Stimulated activated CD4-positive, alpha-beta T cell treated with anti-CD3 and anti-CD28 coated beads, Interleukin-15, amount 100 ng/mL, for 24 hours (primary cell): Measurements from ENCODE around the gene NRIP1.
"Not testable (repeated sequence)": the region's sequence is repeated elsewhere in the genome, so short reads cannot be mapped to it uniquely, and the experiment has no call there.

Source experiments
- DNase-seq: peaks from one replicate; pipeline ENCODE4 v3.0.0-alpha.2; 2020

The NRIP1 gene

DNA sequence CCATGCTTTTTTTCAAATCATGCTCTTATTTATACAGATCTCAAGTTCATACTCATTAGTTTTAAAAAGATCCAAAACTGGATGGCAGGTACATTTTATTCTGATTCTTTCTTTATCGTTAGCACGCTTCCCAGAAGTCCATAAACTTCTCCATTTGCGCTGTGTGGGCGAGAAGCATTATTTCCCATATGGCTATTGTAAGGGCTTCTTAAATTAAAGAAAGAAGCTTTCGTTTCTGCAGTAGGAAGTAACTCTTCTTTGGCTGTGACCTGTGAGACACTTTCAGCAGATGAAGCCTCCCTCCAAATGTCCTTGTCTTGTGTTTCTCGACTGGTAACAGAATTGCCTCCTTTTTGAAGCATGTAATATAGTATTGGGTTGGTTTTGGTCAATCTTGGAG, 100.2 kb downstream of the NRIP1 start:
- no peak for DNase-seq

DNA sequence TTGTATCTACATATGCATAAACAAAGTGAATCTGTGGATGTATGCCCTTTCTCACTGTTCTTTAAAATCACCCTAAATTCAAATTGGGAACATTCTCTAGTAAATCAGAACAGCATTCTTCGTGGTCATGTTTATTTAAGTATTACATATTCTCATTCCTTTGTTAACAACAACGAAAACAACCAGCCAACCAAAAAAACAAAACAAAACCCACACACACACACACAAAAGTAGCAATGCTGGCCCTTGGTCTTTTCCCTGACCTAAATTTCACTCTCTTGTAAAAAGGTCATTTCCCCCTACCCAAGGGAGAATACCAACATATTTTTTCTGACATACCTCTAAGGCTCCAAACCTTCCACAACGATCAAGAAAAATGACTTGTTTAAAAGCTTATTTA, 102.6 kb downstream of the NRIP1 start:
- DNase-seq: no peak

DNA sequence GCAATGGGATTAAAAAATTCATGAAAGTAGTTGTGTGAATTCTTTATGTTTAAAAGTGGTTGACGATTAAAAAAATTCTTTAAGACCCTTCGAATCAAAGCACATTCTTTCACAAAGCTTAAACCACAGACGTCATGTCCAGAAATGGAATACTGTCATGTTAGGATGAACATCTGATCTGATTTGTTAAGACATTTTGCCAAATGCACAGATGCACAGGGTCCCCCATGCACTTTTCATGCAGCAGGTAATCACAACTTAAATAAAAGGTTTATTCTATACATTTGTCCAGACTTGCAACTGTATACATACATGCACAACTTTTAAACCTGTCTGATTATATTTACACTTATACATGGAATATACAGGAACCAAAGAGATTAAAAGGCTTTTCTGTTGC, 103.3 kb downstream of the NRIP1 start:
- no peak for DNase-seq

DNA sequence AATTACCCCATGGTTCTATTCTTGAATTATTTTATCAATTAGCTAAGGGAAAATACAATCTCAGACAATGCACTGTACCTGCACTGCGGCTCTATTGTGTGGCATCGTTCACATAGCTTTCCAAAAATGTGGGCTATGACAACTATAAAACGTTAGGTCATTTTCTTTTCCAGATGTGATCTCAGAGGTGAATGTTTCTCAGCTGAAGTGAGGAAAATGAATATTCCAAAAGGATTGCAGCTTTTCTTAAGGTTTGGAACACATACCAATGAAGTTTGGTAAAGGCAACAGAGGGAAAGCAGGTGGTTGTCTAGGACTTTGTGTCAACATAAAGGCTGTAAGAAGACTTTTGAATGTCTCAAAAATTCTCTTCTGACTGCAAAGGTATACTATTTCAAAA, 105.5 kb downstream of the NRIP1 start:
- DNase-seq: no peak

DNA sequence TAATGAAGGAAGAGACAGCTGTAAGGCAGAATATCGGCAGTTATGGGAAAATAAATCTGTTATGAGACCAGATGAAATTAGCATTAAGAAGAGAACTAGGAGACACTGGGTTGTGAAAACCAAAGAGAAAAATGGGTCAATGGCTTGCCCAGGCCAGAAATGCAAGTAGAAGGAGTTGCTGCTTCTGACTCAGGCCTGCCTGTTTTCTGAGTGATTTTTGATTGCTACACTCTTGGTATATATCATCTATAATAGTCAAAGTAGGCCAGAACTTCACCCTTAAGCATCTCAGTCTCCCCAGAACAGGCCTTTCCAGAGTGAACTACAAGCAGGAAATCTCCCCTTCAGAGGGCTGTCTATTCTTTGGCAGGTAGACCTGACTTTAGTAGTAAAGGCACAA, 107.0 kb downstream of the NRIP1 start:
- no peak for DNase-seq

DNA sequence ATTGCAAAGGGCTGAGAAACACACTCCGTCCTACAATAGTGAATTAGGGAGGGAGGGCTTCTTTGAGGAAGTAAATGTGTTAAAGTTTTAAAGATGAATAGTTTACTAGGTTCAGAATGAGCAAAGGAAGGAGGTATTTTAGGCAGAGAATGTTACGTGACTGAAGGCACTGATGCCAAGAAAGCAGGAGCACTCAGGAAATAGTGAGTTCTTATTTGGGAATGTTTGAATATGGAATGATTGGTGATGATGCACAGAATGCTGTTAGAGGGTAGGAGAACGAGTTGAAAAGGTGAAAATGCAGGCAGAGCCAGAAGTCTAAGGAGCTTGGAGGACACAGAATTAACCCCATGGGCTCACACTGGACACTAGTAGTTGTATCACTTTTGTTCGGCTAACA, 108.0 kb downstream of the NRIP1 start:
- no peak for DNase-seq

DNA sequence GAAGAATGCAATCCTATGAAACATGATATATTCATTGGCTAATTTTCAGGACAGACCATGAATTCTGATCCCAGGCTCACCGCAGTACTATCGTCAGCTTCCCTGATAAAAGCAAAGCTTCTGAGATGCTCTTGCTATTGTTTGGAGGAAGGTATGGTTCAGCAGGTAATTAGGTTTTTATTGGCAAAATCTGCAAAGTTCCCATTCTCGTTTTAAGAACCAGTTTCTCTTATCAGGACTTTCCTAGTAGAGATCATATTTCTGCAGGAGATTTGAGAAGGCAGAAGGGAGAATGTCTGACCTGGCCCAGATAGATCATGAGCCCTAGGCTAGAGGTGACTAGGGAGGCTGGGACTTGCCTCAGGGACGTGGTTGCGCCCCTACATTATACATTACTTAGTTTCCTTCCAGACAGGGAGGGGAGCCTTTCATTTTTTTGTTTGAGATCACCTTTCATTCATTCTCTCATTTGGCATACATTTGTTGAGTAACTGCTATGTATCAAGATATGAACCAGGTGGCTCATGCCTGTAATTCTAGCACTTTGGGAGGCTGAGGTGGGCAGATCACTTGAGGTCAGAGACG, 108.8 kb downstream of the NRIP1 start:
- DNase-seq: no peak

DNA sequence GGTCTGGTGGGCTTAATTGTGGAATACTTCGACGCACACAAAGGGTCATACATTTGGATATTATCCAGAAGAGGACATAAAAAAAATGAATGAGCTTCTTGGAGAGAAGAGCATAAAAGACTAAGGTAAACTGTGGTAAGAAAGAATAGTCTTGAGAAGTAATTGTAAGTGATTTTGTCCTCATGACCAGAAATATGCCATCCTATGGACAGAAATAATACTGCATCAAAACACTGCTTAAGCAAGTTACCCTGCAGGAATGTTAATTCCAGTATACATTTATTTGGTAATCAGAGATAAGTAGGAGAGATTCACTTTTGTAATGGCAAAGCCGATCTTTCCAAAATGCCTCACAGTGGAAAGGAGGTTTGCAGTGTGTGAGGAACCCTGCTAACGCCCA, 111.9 kb downstream of the NRIP1 start:
- DNase-seq: no peak

DNA sequence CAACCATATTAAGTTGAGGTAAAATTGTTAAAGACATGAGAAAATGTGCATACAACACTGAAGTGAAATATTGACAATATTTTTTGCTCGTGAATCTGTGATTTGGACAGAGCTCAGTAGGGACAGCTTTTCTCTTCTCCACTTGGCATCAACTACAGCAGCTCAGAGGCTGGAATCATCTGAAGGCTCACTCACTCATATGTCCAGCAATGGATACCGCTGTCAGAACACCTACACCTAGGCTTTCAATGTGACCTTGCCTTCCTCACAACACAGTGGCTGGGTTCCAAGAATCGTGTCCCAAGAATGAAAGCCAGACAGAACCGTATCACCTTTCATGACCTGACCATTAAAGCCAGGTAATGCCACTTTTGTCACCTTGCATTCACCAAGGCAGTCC, 115.2 kb downstream of the NRIP1 start:
- DNase-seq: no peak

DNA sequence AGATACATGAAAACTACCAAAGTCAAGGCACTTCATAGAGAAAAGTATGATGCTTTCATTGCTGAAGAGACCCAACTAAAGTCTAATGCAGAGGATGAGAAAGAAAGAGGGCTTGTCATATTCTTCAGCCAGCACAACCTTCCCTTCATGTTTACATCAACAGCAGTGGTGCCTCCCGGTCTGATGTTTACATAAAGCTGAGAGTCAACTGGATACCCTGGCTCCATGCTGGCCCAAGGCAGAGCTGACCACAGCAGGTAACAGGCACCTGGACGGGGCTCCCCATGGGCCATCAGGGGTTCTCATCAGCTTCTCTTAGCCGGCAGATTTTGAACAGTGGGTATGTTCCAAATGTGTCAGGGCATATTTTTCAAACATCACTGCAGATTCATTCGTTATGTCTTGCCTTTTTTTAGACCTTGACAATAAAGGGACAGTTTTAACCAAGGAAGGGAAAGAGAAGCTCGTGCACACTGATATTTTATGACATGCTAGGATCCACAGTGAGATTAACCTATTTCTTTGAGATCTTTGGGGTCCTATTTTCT, 117.1 kb downstream of the NRIP1 start:
- no peak for DNase-seq

DNA sequence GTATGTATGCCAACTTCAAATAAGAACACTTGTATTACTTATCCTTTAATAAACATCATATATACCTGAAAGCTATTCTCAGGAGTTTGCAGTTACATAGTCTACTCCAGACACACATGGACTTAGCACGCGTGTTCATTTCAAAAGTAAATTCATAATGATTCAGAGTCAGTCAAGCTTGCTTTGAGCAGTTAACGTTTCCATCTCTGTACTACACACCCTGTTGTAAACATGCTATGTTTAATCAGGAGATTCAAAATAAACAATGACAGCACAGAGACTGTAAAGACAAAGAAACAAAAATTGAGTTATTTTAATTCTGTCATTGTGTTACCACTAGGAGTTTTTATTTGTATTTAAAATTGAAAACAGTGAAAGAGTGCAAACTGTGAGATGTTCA, 119.6 kb downstream of the NRIP1 start:
- DNase-seq: no peak

DNA sequence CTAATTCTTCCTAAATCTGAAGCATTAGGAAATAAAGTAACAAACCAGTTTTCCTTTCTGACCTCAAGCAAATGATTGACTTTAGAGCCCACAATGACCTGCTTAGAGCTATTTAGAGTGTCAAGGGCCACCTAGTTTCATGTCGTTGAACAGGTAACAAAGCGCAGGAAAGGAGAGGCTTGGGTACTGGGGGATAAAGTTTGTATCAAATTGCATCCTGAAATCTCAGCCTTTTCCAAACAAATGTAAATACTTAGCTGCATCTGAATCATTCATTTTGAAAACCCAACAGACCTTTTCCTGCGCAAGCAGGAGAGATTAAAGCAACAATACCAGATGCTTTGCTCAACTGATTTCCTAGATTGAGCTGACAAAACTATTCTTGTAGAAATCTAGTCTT, 121.2 kb downstream of the NRIP1 start:
- DNase-seq: no peak

DNA sequence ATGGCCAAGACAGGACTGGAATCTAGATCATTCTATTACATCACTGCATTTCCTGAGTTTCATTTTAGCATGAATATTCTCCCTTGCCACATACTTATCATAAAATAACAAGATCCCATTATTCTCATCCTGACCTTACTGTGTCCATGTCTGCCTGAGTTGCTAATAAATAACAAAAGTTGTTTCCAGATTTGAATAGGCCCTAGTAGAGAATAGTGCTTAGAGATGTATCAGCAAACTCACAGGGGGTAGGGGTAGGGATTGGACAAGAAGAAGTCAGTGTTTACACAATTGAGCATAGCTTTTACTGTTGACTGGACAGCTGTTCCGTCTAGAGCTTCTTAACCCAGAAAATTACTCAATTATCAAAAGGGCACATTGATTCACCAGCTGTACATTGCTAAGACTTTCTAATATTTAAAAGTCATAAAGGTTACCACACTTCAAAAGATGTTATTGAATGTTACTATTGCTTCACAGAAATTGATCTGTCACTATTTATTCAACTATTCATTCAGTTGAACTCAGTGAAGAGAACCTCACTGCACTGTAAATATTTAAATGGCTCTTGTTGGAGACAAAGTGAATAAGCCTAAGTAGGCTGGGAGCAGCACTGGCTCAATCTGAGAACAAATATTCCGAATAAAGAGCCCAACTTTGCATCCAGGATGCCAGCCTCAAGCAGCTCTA, 121.9 kb downstream of the NRIP1 start:
- no peak for DNase-seq

DNA sequence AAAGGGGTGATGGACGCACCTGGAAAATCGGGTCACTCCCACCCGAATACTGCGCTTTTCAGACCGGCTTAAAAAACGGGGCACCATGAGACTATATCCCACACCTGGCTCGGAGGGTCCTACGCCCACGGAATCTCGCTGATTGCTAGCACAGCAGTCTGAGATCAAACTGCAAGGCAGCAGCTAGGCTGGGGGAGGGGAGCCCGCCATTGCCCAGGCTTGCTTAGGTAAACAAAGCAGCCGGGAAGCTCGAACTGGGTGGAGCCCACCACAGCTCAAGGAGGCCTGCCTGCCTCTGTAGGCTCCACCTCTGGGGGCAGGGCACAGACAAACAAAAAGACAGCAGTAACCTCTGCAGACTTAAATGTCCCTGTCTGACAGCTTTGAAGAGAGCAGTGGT, 137.5 kb downstream of the NRIP1 start:
- DNase-seq: not testable (repeated sequence)

DNA sequence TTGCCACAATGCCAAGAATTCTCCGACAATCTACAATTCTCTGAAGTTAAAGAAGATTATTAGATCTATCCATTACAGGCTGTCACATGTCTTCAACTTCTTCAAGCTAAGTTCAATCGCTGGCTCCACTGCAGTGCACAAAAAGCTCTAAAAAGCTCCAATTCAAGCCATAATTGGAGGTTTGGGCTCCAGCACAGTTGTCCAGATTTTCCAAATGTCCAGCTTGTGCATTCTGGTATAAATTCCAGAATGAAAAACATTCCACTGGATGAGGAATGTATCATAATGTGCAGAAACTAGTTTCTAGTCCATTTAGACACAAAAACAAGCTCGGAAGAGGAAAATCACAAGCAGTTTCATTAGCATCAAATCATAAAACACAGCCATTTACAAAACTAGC, 138.6 kb downstream of the NRIP1 start:
- no peak for DNase-seq

DNA sequence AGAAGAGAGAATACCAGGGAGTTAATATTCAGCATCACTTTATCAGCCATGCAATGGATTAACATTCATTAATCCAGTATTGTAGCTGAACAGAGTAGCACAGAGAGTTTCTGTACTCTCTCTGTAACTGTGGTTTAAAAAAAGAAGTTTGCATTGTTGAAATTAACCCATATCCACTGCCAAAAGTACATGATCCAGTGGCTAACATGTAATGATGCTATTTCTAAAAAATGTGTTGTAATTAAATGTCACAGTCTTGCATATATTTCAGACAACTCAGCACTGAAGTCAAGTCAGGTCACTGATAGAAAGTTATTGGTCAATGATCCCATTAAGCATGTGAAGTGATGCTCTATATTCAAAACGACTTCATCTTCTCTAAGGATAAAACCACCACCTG, 141.3 kb downstream of the NRIP1 start:
- DNase-seq: no peak

DNA sequence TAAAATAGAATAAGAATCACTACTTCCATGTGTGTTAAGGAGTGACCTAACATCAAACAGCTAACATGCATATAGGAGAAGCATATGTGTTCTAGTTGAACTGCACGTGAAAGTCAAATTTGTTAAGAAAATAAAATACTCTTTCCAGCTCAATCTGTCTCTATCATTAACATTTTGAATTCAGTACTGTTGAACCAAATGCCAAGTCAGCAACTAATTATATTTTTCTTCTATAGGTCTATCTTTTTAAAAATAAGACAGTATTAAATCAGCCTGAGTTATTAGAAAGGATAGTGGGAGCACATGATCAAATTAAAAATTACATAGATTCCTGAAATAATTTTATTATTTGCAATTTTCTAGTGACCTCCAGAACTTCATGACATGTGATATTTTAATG, 141.8 kb downstream of the NRIP1 start:
- DNase-seq: no peak

DNA sequence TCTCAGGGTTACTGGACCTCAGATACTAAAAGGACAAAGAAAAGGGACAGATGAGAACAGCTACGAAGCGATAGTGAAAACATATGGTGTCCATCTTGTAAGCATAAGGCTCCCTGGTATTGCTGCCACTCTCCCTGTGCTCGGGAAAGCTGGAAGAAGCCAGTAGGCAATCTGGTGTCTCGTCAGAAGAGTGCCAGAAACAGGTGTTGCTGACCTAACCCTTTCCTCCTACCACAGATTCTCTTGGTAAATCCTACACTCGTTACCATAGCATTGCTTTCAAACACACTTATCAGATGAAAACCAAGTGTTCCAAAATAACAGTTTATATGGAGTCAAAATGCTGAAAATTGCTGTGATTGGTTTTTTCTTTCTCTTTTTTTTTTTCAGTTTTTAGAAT, 146.3 kb downstream of the NRIP1 start:
- DNase-seq: no peak

DNA sequence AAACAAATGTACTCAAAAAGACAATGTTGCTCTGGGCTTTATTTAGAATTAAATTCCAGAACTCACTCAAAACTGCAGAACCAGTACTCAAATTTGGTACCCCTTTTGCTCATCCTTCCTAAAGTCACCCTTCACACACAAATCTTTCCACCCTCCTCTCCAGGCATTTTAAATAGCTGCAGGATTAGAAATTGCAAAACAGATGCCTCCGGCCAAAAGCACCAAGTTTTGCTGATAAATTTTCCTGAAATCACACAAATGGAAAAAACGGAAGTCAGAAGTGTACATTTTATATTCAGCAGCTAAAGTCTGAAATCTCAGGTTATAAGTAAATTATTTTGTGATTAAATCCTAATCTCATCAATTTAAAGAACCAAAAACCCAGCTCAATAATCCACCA, 147.0 kb downstream of the NRIP1 start:
- no peak for DNase-seq

DNA sequence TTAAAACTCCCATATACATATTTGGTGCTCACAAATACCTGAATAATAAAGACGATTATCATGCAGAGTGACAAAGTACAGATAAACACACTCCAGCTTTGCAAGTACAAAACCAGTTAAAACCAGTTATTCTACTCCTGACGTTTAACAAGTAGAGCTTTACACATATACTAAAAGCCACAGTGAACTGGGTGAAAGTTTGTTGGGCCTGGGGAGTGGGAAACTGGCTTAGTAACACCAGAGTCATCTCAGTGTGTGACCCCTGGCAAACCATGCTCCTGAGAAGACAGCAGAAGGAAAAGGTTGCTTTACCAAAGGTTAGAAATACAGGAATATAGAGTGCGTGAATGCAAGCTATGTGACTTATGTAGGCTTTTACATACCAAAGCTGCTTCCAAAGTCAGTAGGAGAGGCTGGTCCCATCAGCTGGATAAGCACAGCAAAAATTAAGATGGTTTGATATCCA, 148.1 kb downstream of the NRIP1 start:
- no peak for DNase-seq

DNA sequence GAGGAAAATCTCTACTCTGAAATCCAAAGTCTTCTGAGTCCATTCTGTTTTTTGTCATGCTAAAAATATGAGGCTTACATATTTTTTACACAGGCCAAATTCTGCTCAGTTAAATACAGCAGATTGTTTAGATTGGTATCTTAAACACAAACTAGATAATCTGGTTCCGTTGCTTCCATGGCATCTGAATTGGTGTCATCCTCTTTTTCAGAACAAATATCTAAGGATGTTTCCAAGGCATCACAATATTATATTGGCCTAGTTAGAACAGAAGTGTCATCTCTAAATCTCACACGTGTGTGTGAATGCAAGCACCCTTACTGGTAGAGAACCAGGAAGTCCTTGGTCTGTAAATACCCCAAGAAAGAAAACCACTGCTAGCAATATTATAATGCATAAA, 151.2 kb downstream of the NRIP1 start:
- no peak for DNase-seq

DNA sequence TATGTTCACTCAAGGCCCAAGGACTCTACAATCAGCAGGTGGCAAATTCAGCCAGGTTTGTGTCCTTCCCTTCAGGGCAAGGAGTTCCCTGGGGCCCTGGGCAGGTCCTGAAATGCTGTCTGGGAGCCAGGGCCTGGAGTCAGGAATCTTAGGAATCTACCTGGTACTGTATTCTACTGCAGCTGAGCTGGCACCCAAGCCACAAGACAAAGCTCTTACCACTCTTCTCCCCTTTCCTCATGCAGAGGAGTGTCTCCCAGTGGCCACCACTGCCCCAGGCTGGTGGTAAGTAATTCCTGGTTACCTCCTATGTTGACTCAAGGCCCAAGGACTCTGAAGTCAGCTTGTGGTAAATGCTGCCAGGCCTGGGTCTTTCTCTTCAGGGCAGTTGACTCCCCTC, 153.4 kb downstream of the NRIP1 start:
- no peak for DNase-seq
